Neural cell (in vitro differentiated cells): Measurements from ENCODE around the gene NPR2. TPM values are rescaled to one million over a fixed set of nuclear protein-coding genes. Genes with fewer than 3 reads are reported as not detected.
A peak's percentile ranks its signal among the peaks of the same experiment; 100 is the strongest.

Source experiments
- H2AFZ ChIP-seq: fragments of 200-600, 300-800 bp; sonication (generic), shearing (Covaris generic); 2 replicates; pipeline ENCODE4 v1.6.0; 2014; ENCODE audit warnings: low read depth, mild to moderate bottlenecking, antibody characterized with exemption, low read length, moderate library complexity
- H3F3A ChIP-seq: fragments of 200-600 bp; shearing (Covaris generic); 2 replicates; pipeline ENCODE4 v1.6.1; 2016; ENCODE audit warnings: mild to moderate bottlenecking, moderate library complexity, mixed read lengths, antibody characterized with exemption, low read length; ENCODE audit not compliant: insufficient read depth, poor library complexity, severe bottlenecking
- H3K27ac ChIP-seq: fragments of 200-600, 300-800 bp; sonication (generic), shearing (Covaris generic); 2 replicates; pipeline ENCODE4 v1.5.1; 2014; ENCODE audit warnings: mild to moderate bottlenecking, low read length, moderate library complexity
- H3K27me3 ChIP-seq: fragments of 300-800, 200-600 bp; sonication (generic), shearing (Covaris generic); 2 replicates; pipeline ENCODE4 v1.6.0; 2014; ENCODE audit warnings: mild to moderate bottlenecking, low read depth, low read length, moderate library complexity; ENCODE audit not compliant: insufficient read depth
- H3K36me3 ChIP-seq: fragments of 300-800, 200-600 bp; sonication (generic), shearing (Covaris generic); 2 replicates; pipeline ENCODE4 v1.5.1; 2014; ENCODE audit warnings: mild to moderate bottlenecking, antibody characterized with exemption, low read length, moderate library complexity; ENCODE audit not compliant: insufficient read depth
- H3K4me2 ChIP-seq: fragments of 300-800, 200-600 bp; sonication (generic), shearing (Covaris generic); 2 replicates; pipeline ENCODE4 v1.6.0; 2014; ENCODE audit warnings: mild to moderate bottlenecking, low read length
- H3K4me3 ChIP-seq: fragments of 300-800, 200-600 bp; sonication (generic), shearing (Covaris generic); 2 replicates; pipeline ENCODE4 v1.5.1; 2014; ENCODE audit warnings: mild to moderate bottlenecking, low read length, moderate library complexity
- H3K79me2 ChIP-seq: fragments of 200-600 bp; shearing (Covaris generic); replicated peaks from 2 replicates; pipeline ENCODE4 v1.6.0; 2014; ENCODE audit warnings: mild to moderate bottlenecking, low read length, moderate library complexity; ENCODE audit not compliant: insufficient read depth
- H3K9ac ChIP-seq: fragments of 300-800, 200-600 bp; sonication (generic), shearing (Covaris generic); 2 replicates; pipeline ENCODE4 v1.6.1; 2016; ENCODE audit warnings: mild to moderate bottlenecking, low read length, mixed read lengths
- H3K9me2 ChIP-seq: fragments of 200-600 bp; shearing (Covaris generic); 2 replicates; pipeline ENCODE4 v1.6.1; 2016; ENCODE audit warnings: mild to moderate bottlenecking, low read length, mixed read lengths; ENCODE audit not compliant: insufficient read depth
- H3K9me3 ChIP-seq: fragments of 200-600, 300-800 bp; sonication (generic), shearing (Covaris generic); 2 replicates; pipeline ENCODE4 v1.6.1; 2016; ENCODE audit warnings: mild to moderate bottlenecking, mixed run types, low read length, moderate library complexity, mixed read lengths
- H4K20me1 ChIP-seq: fragments of 200-600 bp; shearing (Covaris generic); 2 replicates; pipeline ENCODE4 v1.6.1; 2016; ENCODE audit warnings: mild to moderate bottlenecking, mixed run types; ENCODE audit not compliant: insufficient read depth
- EP300 ChIP-seq: fragments of 450-650 bp; conservative IDR thresholded peaks from 2 replicates; pipeline ENCODE4 v1.6.1; 2014; ENCODE audit warnings: antibody characterized with exemption, mild to moderate bottlenecking, moderate library complexity; ENCODE audit not compliant: poor library complexity, severe bottlenecking
- EZH2 ChIP-seq: fragments of 200-600, 300-800 bp; shearing (Covaris generic), sonication (generic); IDR thresholded peaks from 2 replicates; pipeline ENCODE4 v1.6.1; 2014; ENCODE audit warnings: antibody characterized with exemption, low read length, borderline replicate concordance, mild to moderate bottlenecking; ENCODE audit not compliant: insufficient read depth, poor library complexity, severe bottlenecking
- MXI1 ChIP-seq: fragments of 450-650 bp; conservative IDR thresholded peaks from 2 replicates; pipeline ENCODE4 v1.6.1; 2014; ENCODE audit warnings: antibody characterized with exemption, mild to moderate bottlenecking; ENCODE audit not compliant: poor library complexity, severe bottlenecking
- POLR2AphosphoS5 ChIP-seq: IDR thresholded peaks from 2 replicates; pipeline ENCODE4 v1.6.1; 2012
- RAD21 ChIP-seq: fragments of 450-650 bp; conservative IDR thresholded peaks from 2 replicates; pipeline ENCODE4 v1.6.1; 2014; ENCODE audit warnings: antibody characterized with exemption, mild to moderate bottlenecking, moderate library complexity
- SMC3 ChIP-seq: fragments of 450-650 bp; conservative IDR thresholded peaks from 2 replicates; pipeline ENCODE4 v1.6.1; 2014; ENCODE audit warnings: antibody characterized with exemption, mild to moderate bottlenecking, moderate library complexity; ENCODE audit not compliant: poor library complexity
- TAF1 ChIP-seq: IDR thresholded peaks from 2 replicates; pipeline ENCODE4 v1.6.1; 2012; ENCODE audit warnings: low read depth
- polyA minus RNA-seq: library from RNA; depleted of rRNA, polyadenylated mRNA; stranded (reverse); fragments of >200 nt; gene quantifications from 2 replicates; pipeline ENCODE4 v1.2.3, GENCODE V29; 2014
- polyA plus RNA-seq: library from polyadenylated mRNA; depleted of rRNA; stranded (reverse); fragments of >200 nt; gene quantifications from 2 replicates; pipeline ENCODE4 v1.2.3, GENCODE V29; 2014
- TF ChIP-seq, protein P1 (sequence below): IDR thresholded peaks from 2 replicates; pipeline ENCODE4 v1.6.1; 2012; ENCODE audit warnings: borderline replicate concordance
- TF ChIP-seq, protein P2 (sequence below): fragments of 450-650 bp; IDR thresholded peaks from 2 replicates; pipeline ENCODE4 v1.5.1; 2014; ENCODE audit warnings: antibody characterized with exemption, mild to moderate bottlenecking, moderate library complexity; ENCODE audit not compliant: poor library complexity, severe bottlenecking

Gene NPR2
- polyA plus RNA-seq = 3.1 and 9.6 TPM in 2 replicates
- polyA minus RNA-seq = 0.58 and 0.73 TPM in 2 replicates

DNA sequence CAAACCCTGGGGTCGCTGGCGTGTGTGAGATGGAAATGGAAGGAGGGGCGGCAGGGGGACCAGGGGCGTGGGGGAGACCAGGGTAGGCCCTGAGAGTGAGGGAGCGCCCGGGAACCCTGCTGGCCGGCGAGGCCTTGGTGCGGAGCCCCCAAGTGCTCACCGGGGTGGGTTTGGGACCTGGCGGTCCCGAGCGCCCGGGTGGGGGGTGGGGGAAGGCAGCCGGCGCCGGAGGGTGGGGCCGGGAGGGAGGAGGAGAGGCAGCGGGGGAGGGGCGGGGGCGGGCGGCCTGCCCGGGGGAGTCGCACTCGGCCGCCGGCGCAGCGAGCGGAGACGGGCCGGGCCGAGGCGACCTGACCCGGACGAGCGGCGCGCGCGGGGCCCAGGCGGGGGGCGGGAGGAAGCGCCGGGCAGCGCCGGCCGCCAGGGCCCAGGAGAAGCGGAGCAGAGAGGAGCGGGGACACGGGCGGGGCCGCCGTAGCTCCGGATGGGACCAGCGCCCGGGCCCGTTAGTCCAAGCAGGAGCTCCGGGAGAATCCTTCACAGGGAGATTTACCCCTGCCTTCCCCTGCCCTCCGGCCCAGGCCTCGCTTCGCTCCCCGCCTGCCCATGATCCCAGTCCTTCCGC lies at the start of gene NPR2:
NPR2 (plus strand) TSS at position 295 of the 625 bp plus-strand sequence. CDS start 818 bp downstream, outside the sequence.
- no peak within 1 kb of the TSS for H3K27ac ChIP-seq
- H3K4me2 ChIP-seq = no peak within 1 kb of the TSS
- H3K79me2 ChIP-seq = no peaks in the 10 kb centered on the region
- H3F3A ChIP-seq = no peaks in the 10 kb centered on the region
- no peak within 1 kb of the TSS for H3K4me3 ChIP-seq
- no peaks in the 10 kb centered on the region for H3K27me3 ChIP-seq
- H3K36me3 ChIP-seq = no peaks in the 10 kb centered on the region
- TF ChIP-seq POLR2AphosphoS5 (no peak), TAF1 (no peak), EP300 (no peak), MXI1 (no peak), EZH2 (no peak), RAD21 (no peak), SMC3 (no peak)
- TF ChIP-seq, protein P1, sequence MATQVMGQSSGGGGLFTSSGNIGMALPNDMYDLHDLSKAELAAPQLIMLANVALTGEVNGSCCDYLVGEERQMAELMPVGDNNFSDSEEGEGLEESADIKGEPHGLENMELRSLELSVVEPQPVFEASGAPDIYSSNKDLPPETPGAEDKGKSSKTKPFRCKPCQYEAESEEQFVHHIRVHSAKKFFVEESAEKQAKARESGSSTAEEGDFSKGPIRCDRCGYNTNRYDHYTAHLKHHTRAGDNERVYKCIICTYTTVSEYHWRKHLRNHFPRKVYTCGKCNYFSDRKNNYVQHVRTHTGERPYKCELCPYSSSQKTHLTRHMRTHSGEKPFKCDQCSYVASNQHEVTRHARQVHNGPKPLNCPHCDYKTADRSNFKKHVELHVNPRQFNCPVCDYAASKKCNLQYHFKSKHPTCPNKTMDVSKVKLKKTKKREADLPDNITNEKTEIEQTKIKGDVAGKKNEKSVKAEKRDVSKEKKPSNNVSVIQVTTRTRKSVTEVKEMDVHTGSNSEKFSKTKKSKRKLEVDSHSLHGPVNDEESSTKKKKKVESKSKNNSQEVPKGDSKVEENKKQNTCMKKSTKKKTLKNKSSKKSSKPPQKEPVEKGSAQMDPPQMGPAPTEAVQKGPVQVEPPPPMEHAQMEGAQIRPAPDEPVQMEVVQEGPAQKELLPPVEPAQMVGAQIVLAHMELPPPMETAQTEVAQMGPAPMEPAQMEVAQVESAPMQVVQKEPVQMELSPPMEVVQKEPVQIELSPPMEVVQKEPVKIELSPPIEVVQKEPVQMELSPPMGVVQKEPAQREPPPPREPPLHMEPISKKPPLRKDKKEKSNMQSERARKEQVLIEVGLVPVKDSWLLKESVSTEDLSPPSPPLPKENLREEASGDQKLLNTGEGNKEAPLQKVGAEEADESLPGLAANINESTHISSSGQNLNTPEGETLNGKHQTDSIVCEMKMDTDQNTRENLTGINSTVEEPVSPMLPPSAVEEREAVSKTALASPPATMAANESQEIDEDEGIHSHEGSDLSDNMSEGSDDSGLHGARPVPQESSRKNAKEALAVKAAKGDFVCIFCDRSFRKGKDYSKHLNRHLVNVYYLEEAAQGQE = no peak
- TF ChIP-seq, protein P2, sequence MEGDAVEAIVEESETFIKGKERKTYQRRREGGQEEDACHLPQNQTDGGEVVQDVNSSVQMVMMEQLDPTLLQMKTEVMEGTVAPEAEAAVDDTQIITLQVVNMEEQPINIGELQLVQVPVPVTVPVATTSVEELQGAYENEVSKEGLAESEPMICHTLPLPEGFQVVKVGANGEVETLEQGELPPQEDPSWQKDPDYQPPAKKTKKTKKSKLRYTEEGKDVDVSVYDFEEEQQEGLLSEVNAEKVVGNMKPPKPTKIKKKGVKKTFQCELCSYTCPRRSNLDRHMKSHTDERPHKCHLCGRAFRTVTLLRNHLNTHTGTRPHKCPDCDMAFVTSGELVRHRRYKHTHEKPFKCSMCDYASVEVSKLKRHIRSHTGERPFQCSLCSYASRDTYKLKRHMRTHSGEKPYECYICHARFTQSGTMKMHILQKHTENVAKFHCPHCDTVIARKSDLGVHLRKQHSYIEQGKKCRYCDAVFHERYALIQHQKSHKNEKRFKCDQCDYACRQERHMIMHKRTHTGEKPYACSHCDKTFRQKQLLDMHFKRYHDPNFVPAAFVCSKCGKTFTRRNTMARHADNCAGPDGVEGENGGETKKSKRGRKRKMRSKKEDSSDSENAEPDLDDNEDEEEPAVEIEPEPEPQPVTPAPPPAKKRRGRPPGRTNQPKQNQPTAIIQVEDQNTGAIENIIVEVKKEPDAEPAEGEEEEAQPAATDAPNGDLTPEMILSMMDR = no peak
- H4K20me1 ChIP-seq = no peaks in the 10 kb centered on the region
- peak within 1 kb of the TSS; percentile 6 for H3K9ac ChIP-seq
- H3K9me2 ChIP-seq = no peaks in the 10 kb centered on the region
- no peak within 1 kb of the TSS for H2AFZ ChIP-seq
- no peaks in the 10 kb centered on the region for H3K9me3 ChIP-seq

DNA sequence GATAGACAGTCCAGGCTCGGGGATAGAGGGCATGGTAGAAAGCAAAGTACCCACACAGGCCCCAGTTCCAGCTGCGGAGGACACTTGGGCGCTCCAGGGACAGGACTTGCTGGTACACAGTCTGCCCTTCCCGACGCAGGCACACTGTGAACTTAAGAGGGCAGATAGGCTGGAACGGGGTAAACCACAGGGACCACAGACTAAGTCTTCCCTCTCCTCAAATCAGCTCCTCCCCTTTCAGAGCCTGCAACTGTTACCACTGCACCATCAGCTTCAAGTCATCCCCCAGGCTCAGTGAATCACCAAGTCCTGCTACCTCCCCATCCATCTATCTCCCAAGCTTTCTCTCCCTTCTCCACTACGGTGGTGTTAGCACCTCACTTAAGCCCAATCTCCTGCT lies 49.7 kb upstream of the NPR2 start:
- Histone ChIP-seq H3K36me3 (no peaks in the 10 kb centered on the region), H3K27ac (no peak overlapping the region), H3K9me3 (no peaks in the 10 kb centered on the region), H3K4me2 (no peak overlapping the region), H3K9me2 (no peaks in the 10 kb centered on the region), H2AFZ (no peak overlapping the region), H4K20me1 (no peaks in the 10 kb centered on the region), H3K79me2 (peaks cover 16% of the 10 kb centered on the region), H3K9ac (no peak overlapping the region), H3K4me3 (no peak overlapping the region), H3K27me3 (no peaks in the 10 kb centered on the region), H3F3A (no peaks in the 10 kb centered on the region)
- no peak for TF ChIP-seq EZH2
